Renal pelvis (tissue), 4 donors: ENCODE measurements around the gene LIME1. TPM values are rescaled to one million over a fixed set of nuclear protein-coding genes. Genes with fewer than 3 reads are reported as not detected.

Source experiments
- DNase-seq: peaks from one replicate; pipeline ENCODE4 v3.0.0-alpha.2; 2013
- polyA plus RNA-seq, 3 donors: library from polyadenylated mRNA; unstranded; fragments of 120-200 nt; gene quantifications; one replicate each; pipeline ENCODE4 v1.2.1, GENCODE V29; 2013; ENCODE audit not compliant: insufficient read length in 3 of 3

The LIME1 gene
- polyA plus RNA-seq, 3 donors = 11.8 to 13.4 (median 12.4) TPM

GRCh38 chr20:63737695-63737944 lies 1.2 kb downstream of the LIME1 start:
- no peak for DNase-seq

DNA sequence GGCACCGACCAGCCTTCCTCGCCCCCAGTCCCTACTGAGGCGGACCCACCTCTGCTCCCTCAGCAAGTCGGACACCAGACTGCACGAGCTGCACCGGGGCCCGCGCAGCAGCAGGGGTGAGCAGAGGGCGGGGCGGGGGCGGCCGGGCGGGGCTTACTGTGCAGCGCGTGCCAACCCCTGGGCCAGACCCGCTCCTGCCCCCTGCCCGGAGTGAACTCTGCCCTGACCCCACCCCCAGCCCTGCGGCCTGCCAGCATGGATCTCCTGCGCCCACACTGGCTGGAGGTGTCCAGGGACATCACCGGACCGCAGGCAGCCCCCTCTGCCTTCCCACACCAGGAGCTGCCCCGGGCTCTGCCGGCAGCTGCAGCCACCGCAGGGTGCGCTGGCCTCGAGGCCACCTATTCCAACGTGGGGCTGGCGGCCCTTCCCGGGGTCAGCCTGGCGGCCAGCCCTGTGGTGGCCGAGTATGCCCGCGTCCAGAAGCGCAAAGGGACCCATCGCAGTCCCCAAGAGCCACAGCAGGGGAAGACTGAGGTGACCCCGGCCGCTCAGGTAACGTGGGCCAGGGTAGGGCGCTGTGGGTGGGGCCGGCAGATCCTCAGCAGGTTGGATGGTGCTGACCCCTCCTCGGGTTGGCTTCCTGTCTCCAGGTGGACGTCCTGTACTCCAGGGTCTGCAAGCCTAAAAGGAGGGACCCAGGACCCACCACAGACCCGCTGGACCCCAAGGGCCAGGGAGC lies 1.7 kb downstream of the LIME1 start:
- DNase-seq = no peak

DNA sequence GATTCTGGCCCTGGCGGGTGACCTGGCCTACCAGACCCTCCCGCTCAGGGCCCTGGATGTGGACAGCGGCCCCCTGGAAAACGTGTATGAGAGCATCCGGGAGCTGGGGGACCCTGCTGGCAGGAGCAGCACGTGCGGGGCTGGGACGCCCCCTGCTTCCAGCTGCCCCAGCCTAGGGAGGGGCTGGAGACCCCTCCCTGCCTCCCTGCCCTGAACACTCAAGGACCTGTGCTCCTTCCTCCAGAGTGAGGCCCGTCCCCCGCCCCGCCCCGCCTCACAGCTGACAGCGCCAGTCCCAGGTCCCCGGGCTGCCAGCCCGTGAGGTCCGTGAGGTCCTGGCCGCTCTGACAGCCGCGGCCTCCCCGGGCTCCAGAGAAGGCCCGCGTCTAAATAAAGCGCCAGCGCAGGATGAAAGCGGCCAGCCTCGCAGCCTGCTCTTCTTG lies 2.2 kb downstream of the LIME1 start:
- peak; percentile 57 for DNase-seq

- DNase-seq = peak; percentile 85
Measured at GRCh38 chr20:63739130-63740069, 2.9 kb downstream of the LIME1 start, which contains the start of gene SLC2A4RG. SLC2A4RG (plus strand) TSS chr20:63739776; CDS start chr20:63739913, 137 bp downstream.

DNA sequence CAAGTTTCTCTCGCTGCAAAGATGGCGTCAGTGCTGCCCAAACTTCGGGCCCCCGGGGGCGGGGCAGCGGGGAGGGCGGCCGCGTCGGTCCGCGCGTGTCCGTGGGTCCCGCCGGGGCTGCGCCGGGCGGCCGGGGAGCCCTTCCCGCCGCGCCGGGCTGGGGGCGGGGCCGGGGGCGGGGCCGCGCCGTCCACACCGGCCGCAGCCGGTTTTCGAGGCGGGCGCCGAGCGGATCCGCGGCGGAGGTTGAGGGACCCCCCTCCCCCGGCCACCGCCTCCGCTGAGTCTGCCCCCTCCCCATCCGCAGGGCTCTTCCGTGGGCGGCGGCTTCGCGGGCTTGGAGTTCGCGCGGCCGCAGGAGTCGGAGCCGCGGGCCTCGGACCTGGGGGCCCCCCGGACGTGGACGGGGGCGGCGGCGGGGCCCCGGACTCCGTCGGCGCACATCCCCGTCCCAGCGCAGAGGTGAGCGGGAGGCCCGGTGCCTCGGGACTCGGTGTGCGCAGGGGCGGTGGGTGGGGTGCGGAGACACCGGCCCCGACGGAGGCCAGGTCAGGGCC lies 3.7 kb downstream of the LIME1 start:
- peak; percentile 46 for DNase-seq

DNA sequence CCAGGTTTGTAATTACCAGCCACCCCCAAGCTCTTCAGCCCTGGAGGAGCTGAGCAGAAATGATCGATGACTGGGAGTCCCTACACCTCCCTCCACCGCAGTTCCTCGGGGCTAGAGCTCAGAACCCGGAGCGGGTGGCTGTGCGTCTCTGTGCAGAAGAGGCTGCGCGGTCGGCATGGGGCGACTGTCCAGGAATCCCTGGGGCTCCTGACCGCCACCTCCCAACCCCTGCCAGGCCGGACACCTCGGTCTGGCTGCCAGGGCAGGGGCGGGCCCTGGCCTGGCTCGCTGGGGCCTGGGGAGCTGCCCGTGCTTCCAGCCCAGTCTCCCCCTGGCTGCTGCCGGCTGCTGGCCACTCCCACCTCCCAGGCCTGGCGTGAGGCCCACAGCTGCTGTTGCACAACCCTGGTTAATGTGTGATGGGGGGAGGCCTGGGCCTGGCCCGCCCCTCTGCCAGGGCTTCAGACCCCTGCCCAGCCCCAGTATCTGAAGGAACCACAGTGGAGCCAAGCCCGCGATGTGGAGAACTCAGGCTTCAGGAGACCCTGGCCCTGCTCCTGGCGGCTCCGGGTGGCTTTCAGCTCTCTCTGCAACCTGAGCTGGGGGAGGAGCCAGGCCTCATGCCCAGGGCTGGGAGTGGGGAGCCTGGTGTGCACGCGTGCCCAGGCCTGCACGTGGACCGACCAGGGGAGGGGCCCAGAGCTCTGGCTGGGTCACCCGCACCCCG lies 4.3 kb downstream of the LIME1 start:
- peak; percentile 84 for DNase-seq

- no peak for DNase-seq
Measured at GRCh38 chr20:63741354-63741675, 4.9 kb downstream of the LIME1 start.

- no peak for DNase-seq
Measured at GRCh38 chr20:63741676-63742380, 5.4 kb downstream of the LIME1 start.

GRCh38 chr20:63742381-63743024 lies 6.0 kb downstream of the LIME1 start:
- no peak for DNase-seq

GRCh38 chr20:63743210-63743970 lies 6.9 kb downstream of the LIME1 start:
- no peak for DNase-seq

DNA sequence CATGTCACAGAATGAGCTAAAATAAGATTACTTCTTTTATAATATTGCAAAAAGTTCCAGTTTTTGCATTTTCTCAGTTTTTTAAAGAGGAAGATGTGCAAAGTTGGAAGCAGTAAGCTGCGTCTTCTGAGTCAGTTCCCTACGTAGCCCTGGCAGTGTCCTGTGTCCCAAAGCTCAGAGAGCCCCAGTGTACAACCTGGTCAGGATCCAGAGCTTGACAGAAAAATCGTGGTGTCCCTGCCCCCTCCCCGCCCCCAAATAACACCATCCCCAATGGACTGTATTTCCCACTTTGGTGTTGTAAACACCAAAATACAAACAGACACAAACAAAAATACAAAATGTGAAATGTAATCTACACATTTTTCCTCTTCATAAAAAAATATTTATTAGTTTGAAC lies 7.7 kb downstream of the LIME1 start:
- no peak for DNase-seq

- no peak for DNase-seq
Measured at GRCh38 chr20:63744574-63745423, 8.3 kb downstream of the LIME1 start.

DNA sequence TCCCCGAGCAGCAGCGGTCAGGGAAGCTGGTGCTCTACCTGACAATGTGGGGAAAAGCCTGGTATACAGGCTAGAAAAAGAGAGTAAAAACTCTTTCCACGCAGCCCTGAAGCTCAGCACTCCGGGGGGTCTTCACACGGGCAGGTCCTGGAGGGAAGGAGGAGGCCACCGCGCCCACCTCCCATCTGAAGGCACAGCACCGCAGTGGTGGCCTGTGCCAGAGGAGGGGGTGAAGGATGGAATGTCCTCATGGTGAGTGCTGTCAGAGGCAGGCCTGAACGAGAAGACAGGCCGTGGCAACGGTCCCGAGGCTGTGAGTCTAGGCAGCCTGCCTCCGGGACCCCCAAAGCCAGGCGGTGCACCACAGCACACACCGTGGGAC lies 9.0 kb downstream of the LIME1 start:
- DNase-seq = no peak

DNA sequence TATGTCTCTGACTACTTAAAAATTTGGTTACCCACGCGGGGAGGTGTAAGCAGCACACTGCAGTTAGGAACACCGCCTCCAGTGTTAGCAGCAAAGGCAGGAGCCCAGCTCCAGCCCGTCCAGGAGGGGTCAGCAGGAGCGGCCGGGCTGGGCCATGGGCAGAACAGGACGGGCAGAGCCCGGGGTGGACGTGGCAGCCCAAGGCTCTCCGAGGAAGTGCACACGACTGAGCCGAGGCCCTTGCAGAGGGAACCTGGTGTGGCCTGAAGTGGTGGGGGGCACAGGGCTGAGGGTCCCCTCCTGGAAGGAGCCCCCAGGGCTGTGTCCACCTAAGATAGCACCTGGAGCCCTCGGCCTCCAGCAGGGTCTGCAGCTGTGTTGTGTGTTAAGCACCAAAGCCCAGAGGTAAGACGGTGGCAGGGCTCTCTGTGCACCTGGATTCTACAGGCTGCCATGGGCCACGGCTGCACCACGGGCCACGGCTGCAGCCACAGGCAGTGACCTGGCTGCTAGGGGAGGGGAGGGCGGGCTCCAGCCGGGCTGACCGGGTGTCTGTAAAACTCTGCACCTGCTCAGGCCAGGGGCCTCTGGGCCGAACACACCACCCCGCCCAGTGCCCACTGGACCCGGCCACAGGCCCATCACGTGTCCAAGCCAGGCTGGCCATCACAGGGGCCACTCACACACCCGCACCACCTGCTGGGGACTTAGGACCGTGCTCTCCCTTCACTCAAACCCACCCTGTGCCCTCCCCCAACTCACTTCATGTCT lies 9.7 kb downstream of the LIME1 start:
- no peak for DNase-seq

GRCh38 chr20:63746751-63747315 lies 10.4 kb downstream of the LIME1 start:
- DNase-seq = no peak

DNA sequence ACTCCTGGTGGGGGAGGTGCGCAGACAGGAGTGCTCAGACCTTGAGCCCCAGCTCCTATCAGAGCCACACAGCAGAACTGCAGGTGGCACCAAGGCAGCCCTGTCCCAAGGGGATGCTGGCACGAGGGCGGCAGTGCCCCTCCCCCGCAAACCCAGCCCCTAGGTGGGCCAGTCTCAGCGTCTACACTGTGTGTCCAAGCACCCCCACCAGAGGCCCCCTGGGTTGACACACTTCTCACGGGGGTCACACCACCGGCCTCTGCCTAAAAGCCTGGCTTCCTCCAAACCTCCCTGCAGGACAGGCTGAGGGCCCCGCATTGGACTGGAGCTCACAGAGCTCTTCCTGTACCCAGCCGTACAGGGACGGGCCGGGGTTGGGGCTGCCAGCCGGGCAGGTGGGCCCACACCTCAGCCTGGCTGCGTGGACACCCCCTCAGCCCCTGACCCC lies 11.2 kb downstream of the LIME1 start:
- DNase-seq = no peak

GRCh38 chr20:63748070-63748933 lies 11.8 kb downstream of the LIME1 start:
- DNase-seq = no peak
